Effector CD4-positive, alpha-beta T cell (primary cell): ENCODE measurements around the gene CLEC5A.
"Not testable (repeated sequence)": the region's sequence is repeated elsewhere in the genome, so short reads cannot be mapped to it uniquely, and the experiment has no call there.

Experiments used
- DNase-seq: peaks from one replicate; pipeline ENCODE4 v3.0.0-alpha.2; 2020

Gene CLEC5A

DNA sequence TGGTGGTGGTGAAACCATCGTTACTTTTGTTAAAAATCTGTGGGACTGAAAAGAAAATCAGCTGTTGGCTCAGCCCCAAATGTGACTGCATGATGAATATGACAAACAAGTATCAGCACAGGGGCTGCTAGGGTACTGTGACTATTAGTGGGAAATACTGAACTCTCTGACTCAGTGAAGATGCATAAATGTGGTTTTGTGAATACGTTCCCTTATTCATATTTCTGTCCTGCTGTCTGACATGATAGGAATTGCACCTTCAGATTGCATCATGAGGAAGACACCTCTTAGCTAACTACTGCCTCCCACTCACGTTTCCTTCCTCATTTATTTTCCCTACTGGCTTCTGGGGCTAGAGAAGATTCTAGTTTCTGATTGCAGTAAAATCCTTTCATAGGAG is 1.4 kb downstream of the CLEC5A start:
- no peak for DNase-seq

DNA sequence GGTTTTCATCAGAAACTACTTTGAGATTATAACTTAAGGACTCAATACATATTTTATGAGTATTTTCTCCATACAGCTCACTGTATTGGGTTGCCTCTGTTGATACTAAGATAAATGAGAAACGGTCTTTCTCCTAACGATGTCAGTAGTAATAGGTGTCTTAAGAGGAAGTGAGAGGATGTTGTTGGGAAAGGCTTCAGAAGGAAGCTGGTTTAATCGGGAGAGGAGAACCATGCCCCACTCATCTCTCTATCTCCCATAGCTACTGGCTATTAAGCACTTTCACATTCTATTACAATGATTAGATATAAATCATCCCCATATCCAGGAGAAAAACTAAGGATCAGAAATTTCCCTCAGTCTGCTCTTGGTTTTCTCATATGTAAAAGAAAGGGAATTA is 2.0 kb downstream of the CLEC5A start:
- DNase-seq, result no peak

DNA sequence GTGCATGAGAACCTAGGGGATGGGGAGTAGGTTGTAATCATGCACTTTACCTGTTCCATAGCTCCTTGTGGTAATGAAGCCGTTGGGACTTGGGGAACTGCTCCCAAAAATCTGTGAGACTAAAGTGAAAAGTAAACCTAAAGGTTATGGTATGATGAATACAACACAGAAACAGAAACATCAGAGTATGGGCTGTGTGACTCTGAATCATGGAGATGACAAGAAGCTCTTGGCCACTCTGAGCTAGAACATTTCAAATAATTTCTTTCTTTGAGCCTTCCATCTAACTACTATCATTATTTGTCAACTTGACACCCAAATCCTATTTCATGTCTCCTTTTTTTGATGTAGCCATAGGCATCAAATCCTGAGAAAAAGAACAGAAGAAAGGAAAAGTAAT is 2.9 kb downstream of the CLEC5A start:
- DNase-seq, result no peak

DNA sequence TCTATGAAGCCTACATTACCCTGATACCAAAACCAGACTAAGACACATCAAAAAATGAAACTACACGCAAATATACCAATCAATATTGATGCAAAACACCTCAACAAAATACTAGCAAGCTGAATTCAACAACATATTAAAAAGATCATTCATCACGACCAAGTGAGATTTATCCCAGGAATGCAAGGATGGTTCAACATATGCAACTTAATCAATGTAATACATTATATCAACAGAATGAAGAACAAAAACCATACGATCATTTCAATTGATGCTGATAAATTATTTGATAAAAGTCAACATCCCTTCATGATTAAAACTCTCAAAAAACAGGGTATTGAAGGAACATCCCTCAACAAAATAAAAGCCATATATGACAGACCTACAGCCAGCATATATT is 5.7 kb downstream of the CLEC5A start:
- no peak for DNase-seq

- DNase-seq, result no peak
These were observed 16.6 kb downstream of the CLEC5A start for GRCh38 chr7:141930211-141930610.

GRCh38 chr7:141928845-141929195 is 18.0 kb downstream of the CLEC5A start:
- DNase-seq, result no peak

- no peak for DNase-seq
These were observed 18.5 kb downstream of the CLEC5A start for GRCh38 chr7:141928146-141928844.

DNA sequence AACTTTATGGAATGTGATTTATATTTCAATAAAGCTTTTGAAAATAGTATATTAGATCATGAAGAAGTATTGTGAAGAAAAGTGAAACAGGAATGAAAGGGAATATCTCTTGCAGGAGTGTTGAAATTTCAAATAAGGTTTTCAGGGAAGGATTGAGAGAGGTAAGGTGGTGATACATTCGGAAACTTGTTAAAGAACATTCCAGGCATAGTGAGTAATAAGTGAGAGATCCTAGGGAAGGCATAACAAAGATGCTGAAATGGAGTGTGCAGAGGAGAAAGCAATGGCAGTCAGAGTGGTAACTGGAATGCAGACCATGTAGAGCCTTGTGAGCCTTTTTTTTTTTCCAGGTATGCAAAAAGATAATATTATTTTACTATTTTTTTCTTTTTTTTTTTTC is 26.5 kb downstream of the CLEC5A start:
- no peak for DNase-seq

- DNase-seq, result no peak
These were observed 30.7 kb downstream of the CLEC5A start, which contains the start of gene OR9A4 for GRCh38 chr7:141916099-141916498. Gene OR9A4, plus strand, starts transcription at chr7:141916399. Its CDS starts 2,477 bp downstream, at chr7:141918876.

DNA sequence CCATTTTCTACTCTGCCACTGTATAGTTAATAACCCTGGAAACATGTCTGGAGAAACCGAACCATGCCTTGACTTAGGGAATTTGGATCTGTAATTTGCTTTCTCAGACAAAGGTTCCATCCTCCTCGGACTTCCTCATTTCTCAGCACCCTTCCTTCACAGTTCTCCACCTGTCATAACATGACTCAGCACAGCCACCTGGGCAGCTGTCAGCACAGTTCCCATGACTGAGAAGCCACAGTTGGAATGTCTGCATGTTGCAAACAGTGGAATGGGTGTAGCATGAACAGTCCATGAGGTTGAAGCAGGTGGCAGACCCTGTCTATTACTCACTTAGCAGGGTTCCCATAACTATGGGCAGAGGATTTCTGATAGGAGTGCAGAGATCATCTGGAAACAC is 31.2 kb downstream of the CLEC5A start:
- DNase-seq, result no peak

GRCh38 chr7:141911391-141911790 is 35.4 kb downstream of the CLEC5A start:
- no peak for DNase-seq

- no peak for DNase-seq
These were observed 40.5 kb downstream of the CLEC5A start for GRCh38 chr7:141906285-141906684.

- not testable (repeated sequence) for DNase-seq
These were observed 47.4 kb downstream of the CLEC5A start for GRCh38 chr7:141899366-141899765.

- DNase-seq, result no peak
These were observed 55.4 kb downstream of the CLEC5A start for GRCh38 chr7:141891336-141891735.

- DNase-seq, result no peak
These were observed 57.5 kb downstream of the CLEC5A start for GRCh38 chr7:141889321-141889720.

DNA sequence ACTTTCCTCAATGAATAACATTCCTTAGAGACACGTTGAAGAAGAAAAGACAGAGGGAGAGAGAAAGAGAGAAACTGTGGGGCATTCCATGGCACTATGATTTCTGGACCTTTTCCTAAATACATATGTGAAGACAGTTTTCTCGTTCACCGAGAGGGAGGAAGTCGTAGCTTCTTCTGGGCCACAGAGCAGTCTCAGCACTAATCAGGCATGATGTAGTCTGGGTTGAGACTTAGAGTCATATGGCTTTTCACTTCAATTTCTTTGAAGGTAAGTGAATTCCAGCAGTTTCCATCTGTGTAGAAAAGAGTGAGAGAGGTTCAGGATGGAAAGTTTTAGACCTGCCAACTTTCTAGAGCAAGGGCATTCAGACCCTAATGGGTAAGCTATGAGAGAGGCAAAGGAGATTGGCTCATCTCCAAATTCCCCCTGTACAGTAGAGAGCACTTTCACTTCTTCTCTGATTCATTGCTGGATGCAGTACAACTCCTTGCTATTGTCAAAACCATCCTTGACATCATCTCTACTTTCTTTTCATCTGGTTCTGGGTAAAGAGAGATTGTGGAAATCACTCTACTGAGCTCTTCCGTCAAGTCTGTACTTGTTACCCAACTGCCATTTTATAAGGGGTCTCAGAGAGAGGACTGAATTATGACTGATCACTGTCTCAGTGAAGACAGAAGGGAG is 62.1 kb downstream of the CLEC5A start:
- no peak for DNase-seq

GRCh38 chr7:141880960-141881359 is 65.8 kb downstream of the CLEC5A start:
- DNase-seq, result no peak

GRCh38 chr7:141877365-141877764 is 69.4 kb downstream of the CLEC5A start:
- no peak for DNase-seq
